Osteoblast (primary cell): ENCODE data around the gene OSTC. TPM values are rescaled to one million over a fixed set of nuclear protein-coding genes. Genes with fewer than 3 reads are reported as not detected.

Experiments
- DNase-seq: peaks from one replicate; pipeline ENCODE4 v3.0.0; 2011; ENCODE audit warnings: low spot score, mixed read lengths; ENCODE audit not compliant: insufficient read length; ENCODE audit errors: missing footprints
- H2AFZ ChIP-seq: 2 replicates; pipeline ENCODE4 v1.6.0; 2011; ENCODE audit warnings: mild to moderate bottlenecking, low read length
- H3K27ac ChIP-seq: 2 replicates; pipeline ENCODE4 v1.5.1; 2011; ENCODE audit warnings: mild to moderate bottlenecking, low read depth, low read length, moderate library complexity
- H3K27me3 ChIP-seq: 2 replicates; pipeline ENCODE4 v1.6.0; 2012; ENCODE audit warnings: mild to moderate bottlenecking, control low read depth, inconsistent platforms, low read length, moderate library complexity; ENCODE audit not compliant: insufficient read depth
- H3K36me3 ChIP-seq: 2 replicates; pipeline ENCODE4 v1.5.1; 2011; ENCODE audit warnings: mild to moderate bottlenecking, low read length, control low read depth, moderate library complexity; ENCODE audit not compliant: insufficient read depth
- H3K4me1 ChIP-seq: 2 replicates; pipeline ENCODE4 v1.5.1; 2011; ENCODE audit warnings: mild to moderate bottlenecking, low read length, control low read depth, moderate library complexity; ENCODE audit not compliant: insufficient read depth
- H3K4me2 ChIP-seq: 2 replicates; pipeline ENCODE4 v1.6.0; 2011; ENCODE audit warnings: mild to moderate bottlenecking, low read length; ENCODE audit not compliant: insufficient read depth
- H3K4me3 ChIP-seq: fragments of 200-600 bp; sonication (generic); 3 replicates; pipeline ENCODE4 v1.5.1; 2012; ENCODE audit warnings: mild to moderate bottlenecking, low read length, inconsistent platforms; ENCODE audit not compliant: insufficient read depth
- H3K79me2 ChIP-seq: 2 replicates; pipeline ENCODE4 v1.6.0; 2012; ENCODE audit warnings: mild to moderate bottlenecking, low read length, control low read depth, inconsistent platforms; ENCODE audit not compliant: insufficient read depth
- H3K9me3 ChIP-seq: 2 replicates; pipeline ENCODE4 v1.5.1; 2011; ENCODE audit warnings: low read depth, low read length, control low read depth
- H4K20me1 ChIP-seq: 2 replicates; pipeline ENCODE4 v1.6.0; 2012; ENCODE audit warnings: mild to moderate bottlenecking, low read length, control low read depth; ENCODE audit not compliant: insufficient read depth
- total RNA-seq: library from RNA; depleted of rRNA; stranded (reverse); fragments of >200 nt; gene quantifications from 2 replicates; pipeline ENCODE4 v1.2.3, GENCODE V29; 2012
- TF ChIP-seq, protein P1 (sequence below): IDR thresholded peaks from 2 replicates; pipeline ENCODE4 v1.5.1; 2011; ENCODE audit warnings: mild to moderate bottlenecking, low read depth, low read length, moderate library complexity; ENCODE audit errors: extremely low read depth

Gene OSTC
- total RNA-seq, 1 donor = 256 TPM

DNA sequence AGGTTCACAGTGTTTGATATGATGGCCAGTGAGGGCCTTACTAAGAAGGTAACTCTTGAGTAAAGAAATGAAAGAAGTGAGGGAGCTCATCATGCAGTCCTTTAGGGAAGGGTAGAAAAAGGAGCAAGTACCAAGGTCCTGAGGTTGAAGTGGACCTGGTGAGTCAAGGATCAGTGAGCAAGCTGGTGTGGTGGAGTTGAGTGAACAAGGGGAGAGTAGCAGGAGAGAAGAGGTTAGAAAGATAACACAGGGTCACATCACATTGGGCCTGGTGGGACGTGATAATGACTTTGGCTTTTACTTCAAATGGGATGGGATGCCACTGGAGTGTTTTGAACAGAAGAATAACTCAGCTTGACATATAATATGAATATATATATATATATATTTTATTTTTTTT is 44.7 kb downstream of the OSTC start:
- H4K20me1 ChIP-seq = no peaks in the 10 kb centered on the region
- H2AFZ ChIP-seq = no peak overlapping the region
- H3K4me1 ChIP-seq = no peaks in the 10 kb centered on the region
- no peak overlapping the region for H3K4me2 ChIP-seq
- H3K27ac ChIP-seq = no peak overlapping the region
- no peaks in the 10 kb centered on the region for H3K9me3 ChIP-seq
- H3K27me3 ChIP-seq = no peaks in the 10 kb centered on the region
- no peak overlapping the region for H3K4me3 ChIP-seq
- TF ChIP-seq, protein P1, sequence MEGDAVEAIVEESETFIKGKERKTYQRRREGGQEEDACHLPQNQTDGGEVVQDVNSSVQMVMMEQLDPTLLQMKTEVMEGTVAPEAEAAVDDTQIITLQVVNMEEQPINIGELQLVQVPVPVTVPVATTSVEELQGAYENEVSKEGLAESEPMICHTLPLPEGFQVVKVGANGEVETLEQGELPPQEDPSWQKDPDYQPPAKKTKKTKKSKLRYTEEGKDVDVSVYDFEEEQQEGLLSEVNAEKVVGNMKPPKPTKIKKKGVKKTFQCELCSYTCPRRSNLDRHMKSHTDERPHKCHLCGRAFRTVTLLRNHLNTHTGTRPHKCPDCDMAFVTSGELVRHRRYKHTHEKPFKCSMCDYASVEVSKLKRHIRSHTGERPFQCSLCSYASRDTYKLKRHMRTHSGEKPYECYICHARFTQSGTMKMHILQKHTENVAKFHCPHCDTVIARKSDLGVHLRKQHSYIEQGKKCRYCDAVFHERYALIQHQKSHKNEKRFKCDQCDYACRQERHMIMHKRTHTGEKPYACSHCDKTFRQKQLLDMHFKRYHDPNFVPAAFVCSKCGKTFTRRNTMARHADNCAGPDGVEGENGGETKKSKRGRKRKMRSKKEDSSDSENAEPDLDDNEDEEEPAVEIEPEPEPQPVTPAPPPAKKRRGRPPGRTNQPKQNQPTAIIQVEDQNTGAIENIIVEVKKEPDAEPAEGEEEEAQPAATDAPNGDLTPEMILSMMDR = no peak
- H3K79me2 ChIP-seq = no peaks in the 10 kb centered on the region
- DNase-seq = no peak
- no peaks in the 10 kb centered on the region for H3K36me3 ChIP-seq

DNA sequence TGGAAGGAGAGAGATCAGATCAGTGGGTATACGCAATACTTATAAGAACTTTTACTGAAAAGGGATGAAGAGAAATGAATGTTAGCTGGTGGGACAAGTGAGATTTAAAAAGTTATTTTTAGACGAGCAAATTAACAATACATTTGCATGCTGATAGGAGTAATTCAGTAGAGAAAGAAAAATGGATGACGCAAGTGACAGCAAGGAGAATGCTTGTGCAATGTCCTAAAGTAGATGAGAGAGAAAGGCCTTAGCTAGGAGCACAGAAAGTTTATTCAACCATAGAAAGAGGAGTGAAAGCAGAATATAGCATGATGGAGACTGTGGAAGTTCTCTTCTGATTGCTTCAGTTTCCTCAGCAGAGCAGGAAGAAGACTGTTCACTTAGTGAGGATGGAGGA is 45.8 kb downstream of the OSTC start:
- H3K4me3 ChIP-seq = no peak overlapping the region
- H2AFZ ChIP-seq = no peak overlapping the region
- no peaks in the 10 kb centered on the region for H3K9me3 ChIP-seq
- no peak overlapping the region for H3K27ac ChIP-seq
- H3K4me2 ChIP-seq = no peak overlapping the region
- no peaks in the 10 kb centered on the region for H4K20me1 ChIP-seq
- H3K36me3 ChIP-seq = no peaks in the 10 kb centered on the region
- no peaks in the 10 kb centered on the region for H3K4me1 ChIP-seq
- TF ChIP-seq, protein P1 = no peak
- no peaks in the 10 kb centered on the region for H3K79me2 ChIP-seq
- DNase-seq = no peak
- H3K27me3 ChIP-seq = no peaks in the 10 kb centered on the region

DNA sequence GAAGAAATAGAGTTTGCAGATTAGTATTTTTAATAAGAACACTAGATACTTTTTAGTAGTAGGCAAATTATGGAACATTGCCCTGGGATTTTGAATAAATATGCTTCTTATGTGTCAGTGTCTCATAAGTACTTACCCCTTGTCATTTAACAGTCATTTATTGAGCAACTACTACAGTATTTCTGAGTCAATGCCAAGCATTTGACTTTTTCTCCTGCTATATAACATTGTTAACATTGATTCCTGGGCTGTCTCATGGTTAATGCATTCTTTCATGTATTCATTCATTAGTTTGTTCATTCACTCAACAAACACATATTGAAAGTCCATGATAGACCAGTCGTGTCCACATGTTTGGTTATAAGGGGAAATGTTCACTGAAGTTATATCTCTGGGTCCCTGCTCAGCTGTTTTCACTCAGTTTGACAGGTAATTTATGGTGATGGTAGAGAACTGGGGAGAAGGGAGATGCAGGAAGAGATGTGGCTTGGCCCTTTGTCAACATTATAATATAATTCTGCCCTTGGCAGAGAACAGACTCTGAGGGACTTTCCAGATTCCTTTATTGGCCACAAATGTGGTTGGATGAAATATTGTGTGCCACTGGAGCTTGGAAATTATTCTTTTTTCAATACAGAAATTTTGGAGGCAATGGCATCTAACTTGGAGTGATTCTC is 49.8 kb downstream of the OSTC start:
- Histone ChIP-seq H3K27me3 (no peaks in the 10 kb centered on the region), H3K4me2 (no peak overlapping the region), H3K79me2 (no peaks in the 10 kb centered on the region), H3K4me1 (no peaks in the 10 kb centered on the region), H4K20me1 (no peaks in the 10 kb centered on the region), H3K9me3 (no peaks in the 10 kb centered on the region), H3K4me3 (no peak overlapping the region), H3K36me3 (no peaks in the 10 kb centered on the region), H2AFZ (no peak overlapping the region), H3K27ac (no peak overlapping the region)
- TF ChIP-seq, protein P1 = no peak
- DNase-seq = peak; percentile 42

DNA sequence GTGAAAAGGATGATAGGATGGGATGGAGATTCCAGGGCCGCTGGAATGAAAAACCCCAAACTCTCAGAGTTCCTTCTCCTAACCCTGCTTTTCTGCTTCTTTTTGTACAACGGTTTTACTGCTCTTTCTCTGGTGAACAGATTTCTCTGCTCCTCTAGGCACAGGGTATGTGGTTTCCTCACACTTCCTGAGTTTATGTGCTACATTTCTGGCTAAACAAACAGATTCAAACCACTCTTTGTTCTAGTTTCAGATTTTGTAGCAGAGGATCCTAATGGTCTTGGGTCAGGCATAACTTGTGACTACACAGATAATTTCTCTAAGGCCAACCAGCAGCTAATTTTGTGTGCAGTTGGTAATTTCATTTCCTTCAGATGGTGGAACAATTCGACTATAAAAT is 52.6 kb downstream of the OSTC start:
- no peak overlapping the region for H2AFZ ChIP-seq
- no peaks in the 10 kb centered on the region for H3K27me3 ChIP-seq
- TF ChIP-seq, protein P1 = no peak
- no peaks in the 10 kb centered on the region for H3K4me1 ChIP-seq
- no peaks in the 10 kb centered on the region for H3K9me3 ChIP-seq
- H3K36me3 ChIP-seq = no peaks in the 10 kb centered on the region
- no peak overlapping the region for H3K27ac ChIP-seq
- DNase-seq = no peak
- no peak overlapping the region for H3K4me3 ChIP-seq
- no peaks in the 10 kb centered on the region for H4K20me1 ChIP-seq
- H3K4me2 ChIP-seq = no peak overlapping the region
- H3K79me2 ChIP-seq = no peaks in the 10 kb centered on the region
